Uterus (tissue), 4 donors: ENCODE results near the gene CDK19. TPM values are rescaled to one million over a fixed set of nuclear protein-coding genes. Genes with fewer than 3 reads are reported as not detected.

ENCODE experiments used
- DNase-seq, 2 donors: peaks; one replicate each; pipeline ENCODE4 v3.0.0-alpha.2; 2019 to 2020
- H3K27ac ChIP-seq, 2 donors: fragments of 200-600 bp; sonication (generic); 1 replicate in 1 of 2; 2 replicates in 1 of 2; pipeline ENCODE4 v1.5.1; 2016 to 2018
- H3K27me3 ChIP-seq, 2 donors: fragments of 200-600 bp; sonication (generic); one replicate each; pipeline ENCODE4 v1.5.1; 2018 to 2019; ENCODE audit warnings: control low read depth in 1 of 2
- H3K36me3 ChIP-seq, 2 donors: fragments of 200-600 bp; sonication (generic); one replicate each; pipeline ENCODE4 v1.5.1; 2019; ENCODE audit warnings: control low read depth in 1 of 2
- H3K4me1 ChIP-seq, 2 donors: fragments of 200-600 bp; sonication (generic); one replicate each; pipeline ENCODE4 v1.5.1; 2018 to 2019; ENCODE audit warnings: control low read depth in 1 of 2
- H3K4me3 ChIP-seq, 2 donors: fragments of 200-600 bp; sonication (generic); 1 replicate in 1 of 2; 2 replicates in 1 of 2; pipeline ENCODE4 v1.5.1; 2018 to 2019; ENCODE audit warnings: mild to moderate bottlenecking in 1 of 2
- H3K9me3 ChIP-seq, 2 donors: fragments of 200-600 bp; sonication (generic); one replicate each; pipeline ENCODE4 v1.5.1; 2019; ENCODE audit warnings: control low read depth in 1 of 2
- POLR2A ChIP-seq, 2 donors: fragments of 450-650 bp; IDR thresholded peaks; one replicate each; pipeline ENCODE4 v1.6.1; 2016; ENCODE audit warnings: antibody characterized with exemption in 2 of 2, mild to moderate bottlenecking in 1 of 2, moderate library complexity in 1 of 2
- intact Hi-C: fragments of 100-400 bp; cut with DNase I; formaldehyde crosslinking; loops from one replicate; pipeline ENCODE4 v1.15.1; 2023; ENCODE audit warnings: low total_unique reads
- total RNA-seq, 4 donors: library from RNA; depleted of rRNA in 3 of 4; stranded (reverse); fragments of >200 nt in 3 of 4; gene quantifications; one replicate each; pipeline versions ENCODE4 v1.1.0 to v1.2.4, GENCODE V29; 2014 to 2023
- TF ChIP-seq, protein P1 (sequence below), 4 experiments: fragments of 200-600 bp in 2 of 4; fragments of 450-650 bp in 2 of 4; sonication (generic) in 2 of 4; IDR thresholded peaks; one replicate each; pipeline ENCODE4 v1.5.1; 2016 to 2019; ENCODE audit warnings: antibody characterized with exemption in 4 of 4, mild to moderate bottlenecking in 2 of 4, moderate library complexity in 1 of 4
- donor health status: DM: yes; HTN: yes; CAD: no.

Gene CDK19
- total RNA-seq, 4 donors from 2014 or later = 1.0 to 34.3 (median 12.9) TPM

GRCh38 chr6:110656492-110656891 is 158.8 kb downstream of the CDK19 start:
- intact Hi-C loops = no loop called here
- Histone ChIP-seq H3K4me3 (no peak overlapping the region), H3K9me3 (no peaks in the 10 kb centered on the region), H3K4me1 (no peaks in the 10 kb centered on the region), H3K27me3 (no peaks in the 10 kb centered on the region), H3K36me3 (no peaks in the 10 kb centered on the region), H3K27ac (no peak overlapping the region)
- TF ChIP-seq, protein P1, sequence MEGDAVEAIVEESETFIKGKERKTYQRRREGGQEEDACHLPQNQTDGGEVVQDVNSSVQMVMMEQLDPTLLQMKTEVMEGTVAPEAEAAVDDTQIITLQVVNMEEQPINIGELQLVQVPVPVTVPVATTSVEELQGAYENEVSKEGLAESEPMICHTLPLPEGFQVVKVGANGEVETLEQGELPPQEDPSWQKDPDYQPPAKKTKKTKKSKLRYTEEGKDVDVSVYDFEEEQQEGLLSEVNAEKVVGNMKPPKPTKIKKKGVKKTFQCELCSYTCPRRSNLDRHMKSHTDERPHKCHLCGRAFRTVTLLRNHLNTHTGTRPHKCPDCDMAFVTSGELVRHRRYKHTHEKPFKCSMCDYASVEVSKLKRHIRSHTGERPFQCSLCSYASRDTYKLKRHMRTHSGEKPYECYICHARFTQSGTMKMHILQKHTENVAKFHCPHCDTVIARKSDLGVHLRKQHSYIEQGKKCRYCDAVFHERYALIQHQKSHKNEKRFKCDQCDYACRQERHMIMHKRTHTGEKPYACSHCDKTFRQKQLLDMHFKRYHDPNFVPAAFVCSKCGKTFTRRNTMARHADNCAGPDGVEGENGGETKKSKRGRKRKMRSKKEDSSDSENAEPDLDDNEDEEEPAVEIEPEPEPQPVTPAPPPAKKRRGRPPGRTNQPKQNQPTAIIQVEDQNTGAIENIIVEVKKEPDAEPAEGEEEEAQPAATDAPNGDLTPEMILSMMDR (IDR thresholded peaks at IDR 0.05) = no peak
- TF ChIP-seq POLR2A (IDR thresholded peaks at IDR 0.05) = no peak
- no peak for DNase-seq

GRCh38 chr6:110655821-110656220 is 159.4 kb downstream of the CDK19 start:
- no peaks in the 10 kb centered on the region for H3K36me3 ChIP-seq
- DNase-seq = no peak
- no peak for TF ChIP-seq POLR2A (IDR thresholded peaks at IDR 0.05)
- TF ChIP-seq, protein P1 (IDR thresholded peaks at IDR 0.05) = no peak
- H3K9me3 ChIP-seq = no peaks in the 10 kb centered on the region
- H3K4me3 ChIP-seq = no peak overlapping the region
- intact Hi-C loops = no loop called here
- no peaks in the 10 kb centered on the region for H3K4me1 ChIP-seq
- H3K27me3 ChIP-seq = no peaks in the 10 kb centered on the region
- no peak overlapping the region for H3K27ac ChIP-seq

DNA sequence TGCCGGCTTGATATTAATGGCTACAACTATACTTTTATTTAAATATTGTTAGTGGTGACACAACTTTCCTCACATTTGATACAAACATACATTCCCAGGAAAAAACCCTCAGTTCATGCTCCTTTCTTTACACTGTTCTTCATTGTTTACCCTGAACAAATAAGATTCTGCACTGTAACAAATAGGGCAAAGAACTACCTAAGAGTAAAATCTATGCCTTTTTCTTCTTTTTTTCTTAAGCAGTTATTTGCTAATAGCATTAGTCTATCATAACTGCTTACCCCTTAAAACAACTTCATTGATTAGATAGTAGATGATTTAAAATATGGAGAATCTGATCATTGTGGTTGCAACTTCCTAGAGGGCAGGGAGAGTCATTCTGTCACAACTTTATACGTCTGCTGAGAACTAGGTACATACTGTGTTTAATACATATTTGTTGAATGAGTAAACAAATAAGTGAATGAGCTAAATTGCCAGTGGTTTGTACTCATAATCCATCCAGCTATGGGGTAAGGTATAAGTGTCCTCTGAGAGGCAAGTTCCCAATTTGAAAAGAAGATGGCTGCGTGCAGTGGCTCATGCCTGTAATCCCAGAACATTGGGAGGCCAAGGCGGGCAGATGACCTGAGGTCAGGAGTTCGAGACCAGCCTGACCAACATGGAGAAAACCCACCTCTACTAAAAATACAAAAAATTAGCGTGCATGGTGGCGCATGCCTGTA is 161.0 kb downstream of the CDK19 start:
- H3K9me3 ChIP-seq = no peaks in the 10 kb centered on the region
- H3K4me1 ChIP-seq = no peaks in the 10 kb centered on the region
- no peak overlapping the region for H3K4me3 ChIP-seq
- H3K27me3 ChIP-seq = no peaks in the 10 kb centered on the region
- H3K36me3 ChIP-seq = no peaks in the 10 kb centered on the region
- intact Hi-C loops = no loop called here
- DNase-seq = no peak
- no peak overlapping the region for H3K27ac ChIP-seq
- no peak for TF ChIP-seq POLR2A (IDR thresholded peaks at IDR 0.05)
- TF ChIP-seq, protein P1 (IDR thresholded peaks at IDR 0.05) = no peak

- Histone ChIP-seq H3K36me3 (no peaks in the 10 kb centered on the region), H3K27ac (no peak overlapping the region), H3K4me1 (no peaks in the 10 kb centered on the region), H3K9me3 (no peaks in the 10 kb centered on the region), H3K4me3 (no peak overlapping the region), H3K27me3 (no peaks in the 10 kb centered on the region)
- intact Hi-C loops = no loop called here
- DNase-seq = no peak
- TF ChIP-seq POLR2A (IDR thresholded peaks at IDR 0.05) = no peak
- TF ChIP-seq, protein P1 (IDR thresholded peaks at IDR 0.05) = no peak
These were observed 161.9 kb downstream of the CDK19 start for GRCh38 chr6:110653381-110653780.

- DNase-seq = no peak
- Histone ChIP-seq H3K27me3 (no peaks in the 10 kb centered on the region), H3K4me3 (no peak overlapping the region), H3K36me3 (no peaks in the 10 kb centered on the region), H3K4me1 (no peaks in the 10 kb centered on the region), H3K9me3 (no peaks in the 10 kb centered on the region), H3K27ac (no peak overlapping the region)
- intact Hi-C loops = no loop called here
- TF ChIP-seq, protein P1 (IDR thresholded peaks at IDR 0.05) = no peak
- no peak for TF ChIP-seq POLR2A (IDR thresholded peaks at IDR 0.05)
These were observed 162.7 kb downstream of the CDK19 start for GRCh38 chr6:110652520-110652919.
